SIG-M5 (cell line): ENCODE data around the gene METTL23.
"Not testable (repeated sequence)": the region's sequence is repeated elsewhere in the genome, so short reads cannot be mapped to it uniquely, and the experiment has no call there.

Experiments
- DNase-seq: peaks from one replicate; lab custom pipeline; 2025; lab: John Stamatoyannopoulos, UW

METTL23 gene

DNA sequence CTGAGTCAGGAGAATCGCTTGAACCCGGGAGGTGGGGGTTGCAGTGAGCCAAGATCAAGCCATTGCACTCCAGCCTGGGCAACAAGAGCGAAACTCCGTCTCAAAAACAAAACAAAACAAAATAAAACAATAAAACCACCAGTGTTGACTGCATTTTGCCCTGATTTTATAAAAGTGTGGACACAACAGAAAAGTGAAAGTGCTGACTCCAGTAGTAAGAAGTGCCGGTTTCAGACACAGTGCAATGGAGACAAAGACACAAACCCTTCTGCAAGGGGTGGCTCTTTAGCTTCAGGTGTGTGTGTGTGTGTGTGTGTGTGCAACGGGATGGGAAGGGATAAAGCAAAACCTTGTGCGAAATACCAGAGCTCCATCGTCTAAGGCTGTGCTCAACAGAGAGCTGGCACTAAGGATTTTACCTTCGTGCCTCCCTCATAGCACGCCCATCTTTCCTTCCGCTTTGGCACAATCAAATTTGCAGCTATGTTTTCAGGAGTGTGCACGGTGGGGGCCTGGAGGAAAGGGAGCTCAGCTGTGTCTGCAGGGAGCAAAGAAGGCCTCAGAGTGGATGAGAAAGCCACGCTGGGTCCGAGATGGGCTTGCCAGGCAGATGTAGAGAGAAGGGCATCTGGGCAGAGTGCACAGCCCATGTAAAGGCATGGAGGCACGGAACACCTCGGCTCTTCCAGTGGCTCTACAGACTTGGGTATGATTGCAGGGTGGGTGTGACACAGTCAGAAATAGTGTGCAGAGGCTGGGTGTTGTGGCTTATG is 31.4 kb upstream of the METTL23 start:
- DNase-seq: no peak

DNA sequence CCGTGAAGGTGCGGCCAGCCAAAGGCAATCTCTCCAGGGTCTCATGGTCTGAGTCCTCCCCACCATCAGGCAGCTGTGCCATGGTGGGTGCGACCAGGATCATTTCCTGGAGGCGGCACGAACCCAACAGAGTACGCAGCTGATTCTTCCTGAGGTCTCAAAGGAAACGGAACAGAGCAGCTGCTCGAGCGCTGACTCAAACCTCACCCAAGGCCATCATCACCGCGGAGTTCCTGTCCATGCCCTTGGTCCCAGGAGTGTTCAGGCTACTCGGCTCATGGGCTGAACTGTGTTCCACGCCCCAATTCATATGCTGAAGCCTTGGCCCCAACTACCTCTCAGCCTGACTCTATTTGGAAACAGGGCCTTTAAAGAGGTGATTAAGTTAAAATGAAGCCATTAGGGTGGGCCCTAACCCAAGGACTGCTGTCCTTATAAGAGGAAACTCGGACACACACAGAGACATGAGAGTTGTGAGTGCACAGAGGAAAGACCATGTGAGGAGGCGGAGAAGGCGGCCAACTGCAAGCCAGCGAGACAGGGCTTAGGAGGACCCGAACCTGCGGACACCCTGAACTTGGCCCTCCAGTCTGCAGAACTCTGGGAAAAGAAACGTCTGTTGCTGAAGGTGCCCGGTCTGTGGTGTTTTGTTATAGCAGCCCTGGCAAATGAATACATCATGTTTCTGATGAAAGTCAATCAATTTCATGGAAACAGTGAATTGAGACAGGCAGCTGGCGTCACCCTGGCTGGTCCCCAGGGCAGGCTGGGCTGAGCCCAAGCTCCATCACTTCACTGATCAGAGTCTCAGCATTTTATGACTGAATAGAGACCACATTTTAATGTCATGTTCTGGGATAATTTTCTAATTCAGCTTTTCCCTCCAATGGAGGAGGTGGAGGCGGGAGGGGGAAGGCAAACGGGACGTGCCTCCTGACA is 29.6 kb upstream of the METTL23 start:
- DNase-seq: no peak

DNA sequence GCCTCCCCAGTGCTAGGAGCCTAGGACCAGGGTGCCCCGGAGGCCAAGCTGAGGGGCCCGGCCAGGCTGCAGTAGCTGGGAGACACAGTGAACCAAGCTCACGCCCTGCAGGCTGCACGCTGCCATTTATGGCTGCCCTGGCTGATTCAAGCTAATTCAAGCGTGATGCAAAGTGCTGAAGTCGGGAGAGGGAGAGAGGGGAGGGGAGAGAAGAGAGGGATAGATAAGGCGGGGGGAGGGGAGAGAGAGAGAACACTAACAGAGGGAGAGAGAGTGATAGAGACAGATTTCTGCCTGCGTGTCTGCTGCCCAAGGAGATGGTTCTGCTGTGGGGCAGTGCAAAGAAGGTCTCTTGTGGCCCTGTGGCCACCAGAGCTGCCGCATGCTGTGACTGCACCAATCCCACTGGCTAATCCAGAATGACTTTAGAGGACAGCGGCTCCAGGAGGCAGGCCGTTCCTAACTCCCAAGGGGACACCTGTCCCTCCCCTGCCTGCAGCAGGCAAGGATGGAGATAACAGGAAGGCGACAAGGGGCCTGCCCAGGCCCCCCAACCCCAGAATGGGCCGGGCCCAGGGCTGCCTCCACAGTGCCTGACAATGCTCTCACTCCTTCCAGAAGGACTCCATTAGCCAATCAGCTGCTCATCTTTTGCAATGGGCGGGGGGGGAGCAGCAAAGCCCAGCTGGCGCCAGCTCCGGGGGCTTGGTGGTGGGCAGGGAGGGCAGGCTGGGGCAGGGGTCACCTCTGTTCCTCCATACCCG is 28.8 kb upstream of the METTL23 start:
- no peak for DNase-seq

DNA sequence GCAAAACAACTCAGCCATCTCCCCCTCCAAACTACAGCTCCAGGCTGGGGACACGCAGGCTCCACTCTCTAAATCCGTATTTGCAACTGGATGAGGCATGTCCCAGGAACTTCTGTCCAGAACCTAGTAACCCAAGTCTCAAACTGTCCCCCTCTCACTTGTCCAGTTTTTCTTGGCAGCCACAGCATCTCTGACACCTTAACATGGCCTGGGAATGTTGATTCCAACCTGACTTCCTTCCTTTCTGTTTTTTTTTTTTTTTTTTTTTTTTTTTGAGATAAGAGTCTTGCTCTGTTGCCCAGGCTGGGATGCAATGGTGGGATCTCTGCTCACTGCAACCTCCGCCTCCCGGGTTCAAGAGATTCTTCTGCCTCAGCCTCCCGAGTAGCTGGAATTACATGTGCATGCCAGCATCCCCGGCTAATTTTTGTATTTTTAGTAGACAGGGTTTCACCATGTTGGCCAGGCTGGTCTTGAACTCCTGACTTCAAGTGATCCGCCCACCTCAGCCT is 28.1 kb upstream of the METTL23 start:
- DNase-seq: not testable (repeated sequence)

DNA sequence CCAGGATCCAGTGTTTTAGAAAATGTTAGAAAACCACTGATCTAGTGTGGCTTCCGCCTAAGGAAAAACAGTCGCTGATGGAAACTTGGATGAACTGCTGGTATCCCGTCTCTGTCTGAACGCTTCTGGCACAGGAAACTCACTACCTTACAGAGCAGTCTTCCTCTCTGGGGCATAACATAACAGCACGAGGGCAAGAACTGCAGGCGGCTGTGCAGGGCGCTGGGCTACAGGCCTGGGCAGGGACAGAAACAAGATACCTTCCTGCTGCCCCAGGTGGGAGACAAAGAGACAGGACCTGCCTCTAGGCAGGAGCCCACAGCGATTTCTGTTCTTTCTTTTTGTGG is 26.4 kb upstream of the METTL23 start:
- no peak for DNase-seq

DNA sequence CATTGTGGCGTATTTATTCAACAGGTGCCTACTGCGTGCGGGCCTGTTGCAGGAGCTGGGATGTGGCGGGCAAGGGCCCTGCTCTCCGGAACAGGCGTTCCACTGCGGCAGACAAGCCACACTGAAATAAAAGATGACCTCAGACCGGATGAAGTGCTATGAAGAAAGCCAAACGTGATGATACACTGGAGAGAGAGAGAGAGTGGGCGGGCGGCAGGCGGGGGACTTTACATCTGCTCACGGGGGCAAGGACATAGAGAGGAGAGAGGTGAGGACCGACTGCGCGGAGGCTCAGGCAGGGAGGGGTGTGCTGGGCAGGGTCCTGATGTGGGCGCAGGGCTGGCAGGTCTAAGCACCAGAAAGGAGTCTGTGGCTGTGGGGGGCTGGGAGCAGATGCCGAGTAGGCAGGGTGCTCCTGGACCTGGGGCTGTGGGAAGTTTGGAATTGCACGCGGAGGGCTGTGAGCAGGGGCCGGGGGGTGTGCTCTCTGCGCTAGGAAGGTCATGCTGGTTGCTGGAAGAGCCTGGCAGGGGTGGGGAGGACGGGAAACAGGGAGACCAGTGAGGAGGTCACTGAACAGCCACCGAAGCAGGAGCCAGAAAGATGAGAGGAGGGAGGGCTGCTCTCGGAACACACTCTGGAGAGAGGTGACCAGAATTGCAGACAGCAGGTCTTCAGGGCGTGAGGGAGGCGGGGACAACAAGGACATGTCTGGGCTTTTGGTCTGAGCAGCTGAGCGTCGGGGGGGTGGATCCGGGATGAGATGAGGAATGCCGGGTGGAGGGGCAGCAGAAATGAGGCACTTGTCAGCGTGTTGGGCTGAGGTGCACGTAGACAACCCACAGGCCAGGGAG is 25.8 kb upstream of the METTL23 start:
- no peak for DNase-seq

DNA sequence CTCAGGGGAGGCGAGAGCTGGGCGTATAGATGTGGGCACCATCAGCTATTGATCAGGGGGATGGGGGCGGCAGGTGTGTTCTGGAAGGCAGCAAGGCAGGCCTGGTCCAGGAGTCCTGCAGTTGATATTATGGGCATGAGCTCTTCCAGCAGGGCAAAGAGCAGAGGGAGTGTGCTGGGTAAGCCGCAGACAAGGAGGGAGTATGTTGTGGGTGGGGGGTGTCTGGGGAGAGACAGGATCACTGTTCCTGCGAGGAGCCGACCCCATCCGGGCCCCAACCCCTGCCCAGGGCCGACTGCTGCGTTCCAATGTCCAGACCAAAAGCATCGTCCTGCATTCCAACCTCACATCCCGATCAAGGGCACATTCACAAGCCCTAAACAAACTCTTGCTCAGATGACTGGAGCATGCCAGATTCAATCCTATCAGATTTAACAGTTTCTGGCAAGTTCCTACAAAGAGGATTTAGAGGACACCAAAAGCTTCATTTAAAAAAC is 25.1 kb upstream of the METTL23 start:
- no peak for DNase-seq

DNA sequence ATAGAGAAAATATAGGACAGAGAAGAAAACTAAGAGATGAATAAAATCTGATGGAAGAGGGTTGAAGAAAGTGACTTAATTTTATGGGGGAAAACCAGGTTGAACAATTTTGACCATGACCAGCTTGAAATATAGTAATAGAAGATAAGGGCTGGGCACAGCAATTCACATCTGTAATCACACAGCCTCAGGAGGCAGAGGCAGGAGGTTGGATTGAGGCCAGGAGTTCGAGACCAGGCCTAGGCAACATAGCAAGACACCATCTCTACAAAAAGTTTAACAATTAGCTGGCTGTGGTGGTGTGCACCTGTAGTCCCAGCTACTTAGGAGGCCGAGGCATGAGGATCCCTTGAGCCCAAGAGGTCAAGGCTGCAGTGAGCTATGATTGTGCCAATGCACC is 24.6 kb upstream of the METTL23 start:
- DNase-seq: no peak

DNA sequence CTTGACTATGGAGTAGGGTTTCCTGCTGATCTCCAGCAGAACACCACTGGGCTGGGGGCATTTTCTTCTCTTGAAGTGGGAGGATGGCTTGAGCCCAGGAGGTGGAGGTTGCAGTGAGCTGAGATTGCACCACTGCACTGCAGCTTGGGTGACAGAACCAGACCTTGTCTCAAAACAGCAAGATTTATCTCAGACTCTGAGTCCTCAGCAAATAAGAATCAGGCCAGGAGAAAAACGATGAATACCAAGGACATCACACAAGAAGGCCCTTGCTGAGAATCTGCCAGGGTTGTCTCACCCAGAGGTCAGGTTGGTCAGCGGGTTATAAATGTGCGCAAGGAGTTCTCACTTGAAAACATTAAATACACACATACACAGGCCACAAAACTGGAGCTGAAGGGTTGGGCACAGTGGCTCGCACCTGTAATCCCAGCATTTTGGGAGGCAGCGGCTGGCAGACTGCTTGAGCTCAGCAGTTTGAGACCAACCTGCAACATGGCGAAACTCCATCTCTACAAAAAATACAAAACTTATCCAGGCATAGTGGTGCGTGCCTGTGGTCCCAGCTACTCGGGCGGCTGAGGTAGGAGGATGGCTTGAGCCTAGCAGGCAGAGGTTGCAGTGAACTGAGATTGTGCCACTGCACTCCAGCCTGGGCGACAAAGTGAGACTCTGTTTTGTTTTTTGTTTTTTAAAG is 23.6 kb upstream of the METTL23 start:
- DNase-seq: no peak

DNA sequence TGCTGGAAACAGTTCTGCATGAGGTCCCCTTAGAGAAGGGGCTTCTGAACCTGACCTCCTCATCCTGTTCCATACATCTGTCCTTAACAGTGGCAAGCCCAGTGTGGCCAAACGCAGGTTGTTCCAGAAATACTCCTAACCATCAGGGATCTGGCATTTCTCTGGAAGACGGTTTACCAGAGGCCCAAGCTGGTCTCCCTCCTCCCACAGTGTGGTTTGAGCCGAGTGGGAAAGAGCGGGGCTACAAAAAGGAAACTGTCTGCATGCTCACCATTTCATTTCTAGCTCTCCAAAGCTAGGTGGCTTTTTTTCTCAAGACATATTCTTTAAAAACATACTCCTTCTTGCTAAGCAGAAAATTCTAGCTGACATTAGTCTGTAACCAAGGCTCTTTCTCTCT is 21.8 kb upstream of the METTL23 start:
- DNase-seq: no peak

DNA sequence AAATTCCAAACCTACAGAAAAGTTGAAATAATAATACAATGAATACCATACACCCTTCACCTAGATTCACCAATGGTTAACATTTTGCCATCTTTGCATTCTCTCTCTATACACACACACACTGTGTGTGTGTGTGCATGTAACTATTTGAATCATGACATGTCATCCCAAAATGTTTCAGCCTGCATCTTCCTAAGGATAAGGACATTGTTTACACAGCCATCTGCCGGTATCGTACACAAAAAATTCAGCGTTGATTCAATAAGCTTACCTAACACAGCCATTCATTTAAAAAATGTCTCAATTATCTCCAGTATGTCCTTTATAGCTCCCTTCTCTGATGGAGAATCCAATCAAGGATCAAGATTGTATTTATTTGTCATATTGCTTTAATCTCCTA is 19.8 kb upstream of the METTL23 start:
- DNase-seq: no peak

DNA sequence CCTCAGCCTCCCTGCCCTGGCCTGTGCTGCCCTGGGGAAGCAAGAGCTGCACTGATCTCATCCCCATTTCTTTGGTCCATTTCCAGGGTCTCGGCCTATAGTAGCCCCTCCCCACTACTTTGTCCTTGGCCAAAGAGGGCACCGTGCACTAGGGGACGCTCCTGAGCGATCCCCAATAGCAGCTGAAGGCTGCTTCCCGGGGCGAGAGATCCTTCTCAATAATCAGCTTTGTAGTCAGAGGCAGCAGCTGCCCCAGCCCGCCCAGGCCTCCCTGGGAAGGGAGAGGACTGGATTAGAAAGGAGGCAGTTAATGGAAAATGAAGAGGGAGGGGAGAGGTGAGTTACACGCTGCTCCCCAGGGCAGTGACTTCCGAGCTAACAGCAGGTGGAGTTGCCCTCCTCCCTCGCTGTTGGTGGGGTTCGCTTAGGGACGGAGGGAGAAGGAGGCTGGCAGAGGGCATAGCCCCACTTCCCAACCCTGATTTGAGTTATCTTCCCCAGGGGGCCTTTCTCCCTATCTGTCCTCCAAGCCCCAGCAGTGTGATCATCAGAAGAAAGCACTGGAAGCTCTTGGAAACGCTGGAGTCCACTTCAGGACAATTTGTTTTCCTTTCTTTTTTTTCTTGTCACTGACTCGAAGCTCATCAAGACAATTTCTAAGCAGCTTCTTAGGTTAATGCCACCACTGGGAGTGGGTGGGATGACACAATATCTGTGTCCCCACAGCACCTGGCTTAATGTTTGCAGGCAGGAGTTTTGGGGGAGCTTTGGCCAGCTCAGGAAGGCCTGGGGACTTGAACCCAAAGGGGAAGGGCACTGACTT is 18.4 kb upstream of the METTL23 start:
- DNase-seq: no peak

DNA sequence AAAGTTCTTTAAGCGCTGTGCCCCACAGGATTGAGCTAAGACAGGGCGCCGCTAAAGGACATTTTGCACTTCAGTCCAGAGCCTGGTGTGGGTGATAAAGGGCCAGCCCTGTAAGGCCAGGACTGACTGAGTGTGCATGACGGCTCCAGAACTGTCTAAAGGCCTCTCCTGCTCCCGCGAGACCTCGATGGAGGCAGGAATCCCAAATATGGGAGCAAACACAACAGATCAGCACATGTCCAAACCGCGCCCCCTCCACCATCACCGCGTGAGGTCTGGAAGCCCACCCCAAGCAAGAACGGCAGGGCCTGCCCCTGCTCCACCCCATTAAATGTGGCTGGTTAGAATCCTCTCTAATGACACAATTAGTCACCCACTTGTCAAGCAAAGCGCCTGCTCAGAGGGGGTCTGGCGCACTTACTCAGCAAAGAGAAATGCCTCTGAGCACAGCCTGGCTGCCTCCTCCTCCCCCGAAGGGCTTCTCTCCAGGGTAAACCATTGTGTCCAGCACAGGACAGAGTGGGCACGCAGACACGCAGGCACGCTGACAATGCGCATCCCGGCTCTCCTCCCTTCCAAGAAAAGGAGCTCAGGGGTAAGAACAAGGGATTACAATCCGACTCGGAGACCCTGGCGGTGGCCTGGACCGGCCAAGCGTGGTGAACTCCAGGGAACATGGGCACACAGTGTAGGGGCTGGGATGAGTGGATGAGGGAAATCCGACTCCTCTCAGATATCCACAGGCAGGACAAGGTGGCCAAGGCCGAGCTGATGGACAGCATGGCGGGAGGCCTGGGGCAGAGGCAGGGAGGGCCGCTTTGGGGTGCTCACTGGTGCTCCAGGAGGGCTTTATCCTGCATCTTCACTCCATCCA is 17.3 kb upstream of the METTL23 start:
- no peak for DNase-seq

DNA sequence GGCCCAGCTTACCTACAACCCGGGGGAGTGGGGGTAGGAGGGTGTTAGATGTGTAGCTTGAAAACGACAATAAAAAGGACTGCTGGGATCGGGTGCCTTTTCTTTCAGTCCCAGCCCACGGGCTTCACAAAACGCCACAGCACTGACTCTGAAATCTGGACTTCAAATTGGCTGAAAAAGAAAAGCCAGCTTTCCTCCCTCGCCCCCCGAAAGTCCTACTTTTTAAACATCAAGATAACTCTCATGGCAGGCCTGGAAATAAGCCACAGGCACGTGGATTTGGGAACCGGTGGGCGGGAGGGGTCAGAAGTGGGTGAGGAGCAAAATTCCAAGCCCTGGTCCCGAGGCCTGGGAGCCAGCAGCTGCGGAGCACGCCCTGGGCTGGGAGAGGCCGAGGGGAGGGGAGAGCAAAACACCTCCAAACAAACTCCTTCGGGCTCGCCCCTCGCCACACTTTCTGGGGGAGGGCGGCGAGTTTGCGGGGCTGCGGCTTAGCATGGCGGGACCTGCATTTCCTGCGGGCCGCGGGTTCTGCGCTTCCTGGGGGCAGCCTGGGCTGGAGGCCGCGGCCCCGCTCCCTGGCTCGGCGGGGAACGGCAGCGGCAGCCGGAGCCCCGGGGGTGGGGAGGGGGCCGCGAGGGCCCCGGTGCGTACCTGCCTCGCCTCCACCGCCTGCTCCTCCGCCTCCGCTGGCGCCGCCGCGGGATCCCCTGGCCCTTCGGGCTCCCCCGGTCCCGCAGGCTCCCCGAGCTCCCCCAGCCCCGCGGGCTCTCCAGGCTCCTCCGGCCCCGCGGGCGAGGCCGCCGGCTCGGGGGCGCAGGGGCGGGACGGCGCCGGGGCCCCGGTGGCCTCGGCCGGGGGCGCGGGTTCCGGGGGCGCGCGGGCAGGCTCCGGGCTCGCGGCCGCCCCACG is 16.4 kb upstream of the METTL23 start:
- not testable (repeated sequence) for DNase-seq

DNA sequence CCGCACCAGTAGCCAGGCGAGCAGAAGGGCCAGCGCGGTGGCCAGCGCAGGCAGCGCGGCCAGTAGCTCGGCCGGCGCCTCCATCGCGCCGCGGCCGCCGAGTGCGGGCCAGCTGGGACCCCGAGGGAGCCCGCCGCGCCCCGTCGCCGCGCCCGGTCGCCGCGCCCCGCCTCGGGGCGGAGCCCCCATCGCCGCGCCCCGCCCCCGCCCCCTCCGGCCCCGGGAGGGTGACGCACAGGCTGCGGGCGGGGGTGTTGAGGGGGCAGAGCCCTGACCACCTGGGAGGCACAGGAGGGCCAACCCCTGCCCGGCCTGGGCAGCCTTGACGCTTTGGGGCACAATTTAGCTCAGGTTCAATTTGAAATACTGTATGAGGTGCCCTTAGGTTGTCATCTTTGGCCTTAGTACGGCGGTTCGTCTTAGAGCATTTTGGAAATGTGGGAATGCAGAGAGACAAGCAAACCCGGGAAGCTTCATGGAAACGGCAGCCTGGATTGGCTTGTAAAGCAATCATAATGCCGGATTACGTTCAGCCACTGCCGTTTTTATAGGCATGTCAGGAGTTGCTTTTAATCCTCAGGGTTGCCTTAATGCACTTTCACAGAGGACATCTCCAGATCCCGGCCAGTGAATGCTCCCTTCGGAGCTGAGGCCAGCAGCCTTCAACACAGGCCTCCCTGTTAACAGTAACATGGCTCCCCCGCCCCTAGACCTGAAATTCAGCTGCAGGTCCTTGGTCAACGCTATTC is 15.6 kb upstream of the METTL23 start, which contains the start of gene MXRA7:
Gene MXRA7, minus strand, starts transcription at position 103 of the 749 bp plus-strand sequence. Its CDS starts 19 bp downstream, at position 84.
- no peak for DNase-seq

DNA sequence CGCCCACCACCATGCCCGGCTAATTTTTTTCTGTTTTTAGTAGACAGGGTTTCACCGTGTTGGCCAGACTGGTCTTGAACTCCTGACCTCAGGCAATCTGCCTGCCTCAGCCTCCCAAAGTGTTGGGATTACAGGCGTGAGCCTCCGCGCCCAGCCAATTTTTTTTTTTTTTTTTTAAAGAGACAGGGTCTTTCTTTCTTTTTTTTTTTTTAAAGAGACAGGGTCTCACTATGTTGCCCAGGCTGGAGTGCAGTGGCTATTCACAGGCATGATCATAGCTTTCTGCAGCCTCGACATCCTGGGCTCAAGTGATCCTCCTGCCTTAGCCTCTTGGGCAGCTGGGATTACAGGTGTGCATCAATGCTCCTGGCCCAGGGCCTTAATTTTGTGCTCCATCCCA is 14.3 kb upstream of the METTL23 start:
- not testable (repeated sequence) for DNase-seq

DNA sequence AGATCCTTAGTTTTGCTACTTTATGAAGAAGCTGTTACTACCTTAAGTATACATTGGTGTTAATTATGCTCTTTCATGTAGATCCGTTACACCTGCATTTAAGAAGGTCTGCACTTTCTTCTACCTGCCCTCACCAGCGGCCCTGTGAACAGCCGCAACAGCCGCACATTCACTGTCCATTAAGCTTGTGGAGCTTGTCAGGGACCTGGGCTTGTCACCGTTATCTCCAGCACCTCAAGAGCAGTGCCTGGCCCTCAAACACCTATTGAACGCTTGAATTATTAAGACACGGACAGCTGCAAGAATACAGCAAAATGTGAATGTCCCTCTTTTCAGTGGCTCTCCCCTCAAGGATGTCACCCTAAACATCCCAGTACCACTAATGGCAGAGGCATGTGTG is 12.9 kb upstream of the METTL23 start:
- no peak for DNase-seq
